GM19240 (cell line): ENCODE results near the gene DPH6.
"Not testable (repeated sequence)": the region's sequence is repeated elsewhere in the genome, so short reads cannot be mapped to it uniquely, and the experiment has no call there.

Experiments
- DNase-seq: peaks from one replicate; pipeline ENCODE4 v3.0.0; 2011; ENCODE audit warnings: low spot score; ENCODE audit not compliant: insufficient read length

DPH6 gene

DNA sequence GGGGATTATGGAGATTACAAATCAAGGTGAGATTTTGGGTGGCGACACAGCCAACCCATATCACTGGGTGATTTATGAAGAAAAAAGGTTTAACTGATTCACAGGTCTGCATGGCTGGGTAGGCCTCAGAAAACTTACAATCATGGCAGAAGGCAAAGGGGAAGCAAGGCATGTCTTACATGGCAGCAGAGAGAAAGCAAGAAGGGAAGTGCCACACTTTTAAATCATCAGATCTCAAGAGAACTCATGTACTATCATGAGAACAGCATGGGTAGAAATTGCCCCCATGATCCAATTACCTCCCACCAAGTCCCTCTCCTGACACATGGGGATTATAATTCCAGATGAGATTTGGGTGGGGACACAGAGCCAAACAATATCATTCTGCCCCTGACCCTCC is 59.7 kb downstream of the DPH6 start:
- DNase-seq: no peak

DNA sequence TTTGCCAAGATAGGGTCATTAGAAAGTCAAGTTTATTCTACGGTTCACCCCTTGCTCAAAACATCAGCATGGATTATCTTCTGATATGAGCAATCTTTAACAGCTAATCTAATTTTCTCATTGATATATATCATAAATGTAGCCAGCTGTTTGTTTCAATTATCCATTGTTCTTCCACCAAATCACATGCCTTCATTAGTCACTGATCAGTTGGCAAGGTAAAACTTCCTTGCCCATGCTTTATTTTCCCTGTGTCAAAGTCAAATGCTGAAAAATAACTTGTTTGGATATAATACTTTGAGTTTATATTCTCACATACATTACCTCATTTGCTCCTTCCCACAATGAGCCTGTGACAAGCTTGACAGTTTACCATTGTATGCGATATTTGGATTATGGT is 60.6 kb downstream of the DPH6 start:
- no peak for DNase-seq

DNA sequence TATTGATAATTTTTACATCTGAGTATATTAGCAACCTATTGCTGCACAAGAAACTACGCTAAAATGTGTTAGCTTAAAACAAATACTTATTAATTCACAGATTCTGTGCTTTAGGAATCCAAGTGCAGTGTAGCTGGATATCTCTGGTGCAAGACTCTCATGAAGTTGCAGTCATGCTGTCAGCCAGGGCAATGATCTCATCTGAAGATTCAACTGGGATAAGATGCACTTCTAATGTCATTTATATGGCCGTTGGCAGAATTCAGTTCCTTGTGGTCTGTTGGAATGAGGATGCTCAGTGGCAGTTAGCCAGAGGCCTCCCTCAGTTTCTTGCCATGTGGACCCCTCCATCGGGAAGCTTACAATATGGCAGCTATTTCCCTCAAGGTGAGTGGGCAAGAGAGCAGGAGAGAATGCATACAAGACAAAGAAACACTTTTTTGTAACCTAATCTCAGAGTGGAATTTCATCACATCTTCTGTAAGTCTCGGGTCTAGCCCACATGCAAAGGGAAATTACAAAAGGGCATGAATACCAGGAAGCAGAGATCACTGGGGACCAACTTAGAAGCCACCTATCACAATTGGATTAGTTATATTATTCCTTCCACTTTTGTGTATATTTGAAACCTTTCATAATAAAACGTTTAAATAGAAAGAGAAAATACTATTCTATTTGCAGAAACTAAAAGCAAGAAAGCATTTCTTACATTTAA is 61.6 kb downstream of the DPH6 start:
- DNase-seq: no peak

DNA sequence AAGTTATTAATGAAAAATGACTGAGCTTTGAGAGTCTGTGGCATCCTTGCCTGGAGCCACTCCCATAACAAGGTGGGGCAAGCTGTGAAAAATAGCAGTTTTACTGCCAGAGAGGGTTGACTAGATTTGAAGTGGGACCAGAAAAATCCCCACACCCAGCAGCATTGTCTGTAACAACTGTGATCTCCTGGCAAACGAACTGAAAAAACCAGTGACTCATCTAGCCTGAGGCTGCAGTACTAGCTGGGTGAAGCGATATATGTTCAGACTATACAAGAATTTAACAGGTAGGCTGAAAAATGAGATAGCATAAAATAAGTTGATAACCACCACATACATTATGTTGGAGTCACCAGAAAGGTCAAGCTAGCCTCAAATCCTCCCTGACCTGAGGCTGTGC is 64.0 kb downstream of the DPH6 start:
- DNase-seq: no peak

DNA sequence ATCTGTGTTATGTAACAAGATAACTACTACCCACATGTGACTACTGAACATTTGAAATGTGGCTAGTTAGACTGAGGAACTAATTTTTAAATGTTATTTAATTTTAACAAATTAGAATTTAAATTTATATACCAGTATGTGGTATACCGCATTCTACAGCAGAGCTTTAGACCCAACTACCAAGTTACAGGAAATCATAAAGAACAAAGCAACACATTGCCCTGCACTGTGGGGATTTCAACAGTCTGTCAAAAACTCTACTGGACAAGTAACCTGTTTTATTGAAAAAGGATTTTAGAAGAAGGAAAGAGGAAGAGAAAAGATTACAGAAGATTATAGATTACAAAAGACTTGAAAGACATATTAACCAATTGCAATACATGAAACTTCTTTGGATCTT is 64.9 kb downstream of the DPH6 start:
- DNase-seq: no peak

DNA sequence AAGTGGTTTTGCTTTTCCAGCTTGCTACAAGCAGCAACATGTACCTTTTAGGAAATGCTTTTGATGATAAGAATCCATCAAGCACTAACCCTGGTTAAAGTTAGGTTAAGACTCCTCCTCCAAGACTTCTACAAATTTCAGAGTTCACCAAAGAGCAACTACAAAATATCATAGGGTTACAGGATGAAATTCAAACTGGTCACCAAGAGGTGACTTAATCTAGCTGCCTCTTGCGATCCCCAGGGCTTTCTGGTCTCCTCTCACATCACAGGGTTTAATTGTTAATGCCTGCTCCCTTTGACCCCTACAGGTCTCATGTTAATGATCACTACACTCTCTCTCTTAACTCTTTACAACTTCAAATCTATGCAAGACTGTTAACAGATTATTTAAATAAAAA is 66.5 kb downstream of the DPH6 start:
- no peak for DNase-seq

DNA sequence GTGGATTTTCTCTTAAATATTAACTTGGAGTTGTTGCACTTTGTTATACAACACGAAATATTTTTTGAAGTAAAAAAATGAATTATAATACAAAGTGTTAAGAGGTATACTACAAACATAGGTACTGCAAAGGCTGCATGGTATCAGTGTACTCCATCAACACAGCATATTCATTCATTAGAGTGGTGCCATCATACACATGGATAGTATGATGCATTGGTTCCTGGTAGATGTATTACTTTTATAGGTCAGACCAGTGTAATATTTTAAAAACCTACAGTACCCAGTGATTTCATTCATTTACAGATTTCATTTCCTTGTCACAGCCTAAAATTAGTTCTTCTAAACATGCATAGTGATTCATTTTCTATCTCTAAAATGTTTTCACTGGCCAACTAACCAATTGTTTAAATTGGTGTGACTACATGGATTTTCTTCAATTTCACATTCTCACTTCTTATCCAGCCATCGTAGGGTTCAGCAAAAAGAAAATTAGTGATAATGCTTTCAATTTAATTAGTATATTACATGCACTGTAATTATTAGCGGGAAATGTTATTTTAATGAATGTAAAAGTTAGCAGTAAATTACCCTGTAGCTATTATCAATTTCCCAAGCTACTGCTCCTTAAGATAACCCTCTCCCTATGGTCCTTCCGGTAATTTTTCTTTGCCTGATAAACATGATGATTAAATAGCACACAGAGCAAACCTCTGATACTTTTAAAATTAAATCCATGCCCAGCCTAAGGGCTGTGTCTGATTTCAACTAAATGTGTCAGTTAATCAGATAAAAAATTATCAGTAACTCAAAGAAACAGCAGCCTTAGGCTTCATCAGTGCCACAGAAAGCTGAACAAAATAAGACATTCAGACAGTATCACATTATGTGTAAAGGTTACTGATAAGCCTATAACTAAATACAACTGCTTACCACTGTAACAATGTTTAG is 68.4 kb downstream of the DPH6 start:
- DNase-seq: no peak

DNA sequence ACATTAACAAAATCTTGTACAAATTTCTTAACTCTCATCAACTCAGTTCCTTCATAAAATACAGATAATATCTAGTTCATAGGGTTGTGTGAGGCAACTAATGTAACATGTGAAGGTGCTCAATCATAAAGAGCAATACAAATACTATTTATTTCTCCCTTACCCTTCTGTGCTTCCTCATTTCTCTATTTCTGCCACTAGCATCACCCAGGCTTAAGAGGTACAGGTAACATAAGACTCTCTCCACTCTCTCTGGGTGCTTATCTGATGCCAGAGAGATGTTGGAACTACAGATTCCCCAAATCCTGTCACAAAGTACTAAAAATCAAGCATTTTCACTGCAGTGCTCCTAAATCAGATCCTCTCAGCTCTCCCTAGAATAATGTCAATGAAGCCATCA is 74.9 kb downstream of the DPH6 start:
- DNase-seq: no peak

DNA sequence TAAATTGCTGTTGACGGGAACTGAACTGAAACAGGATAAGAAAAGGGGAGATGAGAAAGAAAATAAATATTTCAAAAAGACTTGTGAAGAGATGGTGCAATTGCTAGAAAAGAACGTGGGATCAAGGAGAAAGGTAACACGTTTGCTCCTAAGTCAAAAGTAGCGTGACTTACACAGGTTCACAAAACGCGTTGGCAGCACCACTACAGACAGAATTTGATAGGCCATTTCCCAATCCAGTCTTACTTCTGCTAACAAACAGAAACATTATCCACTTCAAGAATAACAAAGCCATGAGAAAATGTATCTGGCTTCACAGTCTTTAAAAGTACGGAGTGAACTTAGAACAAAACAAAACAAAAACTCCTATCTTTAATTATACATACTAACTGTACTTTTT is 75.5 kb downstream of the DPH6 start:
- DNase-seq: no peak

DNA sequence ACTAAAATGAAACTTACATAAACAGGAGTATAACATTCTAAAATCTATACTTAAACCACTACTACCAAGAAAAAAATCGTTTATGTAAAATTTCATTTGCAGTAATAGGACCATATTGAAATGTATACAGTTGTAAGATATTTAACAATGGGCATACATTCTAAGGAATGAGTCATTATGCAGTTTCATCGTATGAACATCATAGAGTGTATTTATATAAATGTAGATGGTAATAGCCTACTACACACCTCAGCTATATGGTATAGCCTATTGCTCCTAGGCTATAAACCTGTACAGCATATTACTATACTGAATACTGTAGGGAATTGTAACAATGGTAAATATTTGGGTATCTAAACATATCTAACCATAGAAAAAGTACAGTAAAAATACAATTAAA is 79.5 kb downstream of the DPH6 start:
- DNase-seq: no peak

DNA sequence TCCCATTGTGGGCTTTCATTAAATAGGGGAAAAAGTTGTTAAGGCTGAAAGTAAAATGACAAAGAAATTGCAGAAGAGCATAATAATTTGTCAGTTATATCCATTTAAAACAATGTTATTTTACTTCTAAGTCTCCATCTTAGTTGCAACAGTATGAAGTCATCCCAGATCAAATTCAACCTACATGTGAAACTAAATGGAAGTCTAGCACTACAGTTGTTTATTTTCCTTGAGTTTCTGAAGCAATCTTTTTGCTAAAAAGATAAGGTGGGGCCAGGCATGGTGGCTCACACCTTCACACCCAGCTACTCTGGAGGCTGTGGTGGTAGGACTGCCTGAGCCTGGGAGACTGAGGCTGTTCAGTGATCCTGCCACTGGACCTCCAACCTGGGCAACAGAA is 80.2 kb downstream of the DPH6 start:
- DNase-seq: no peak

DNA sequence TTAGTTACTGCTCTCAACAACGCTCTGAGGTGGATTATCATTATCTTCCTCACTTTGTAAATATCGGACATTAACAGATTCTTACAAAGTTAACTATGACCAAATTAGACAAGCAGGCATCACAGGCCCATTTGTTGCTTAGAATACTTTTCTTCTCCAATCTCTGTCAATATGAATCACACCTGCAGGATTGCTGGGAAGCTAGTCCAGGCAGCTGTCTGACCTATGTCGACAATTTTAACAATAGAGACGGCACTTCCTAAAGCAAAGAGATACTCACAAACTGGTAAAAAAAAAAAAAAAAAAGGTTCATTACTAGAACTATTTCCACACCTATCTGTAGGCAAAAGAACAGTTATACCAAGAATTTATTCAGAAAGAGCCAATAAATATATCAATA is 85.3 kb downstream of the DPH6 start:
- DNase-seq: no peak

DNA sequence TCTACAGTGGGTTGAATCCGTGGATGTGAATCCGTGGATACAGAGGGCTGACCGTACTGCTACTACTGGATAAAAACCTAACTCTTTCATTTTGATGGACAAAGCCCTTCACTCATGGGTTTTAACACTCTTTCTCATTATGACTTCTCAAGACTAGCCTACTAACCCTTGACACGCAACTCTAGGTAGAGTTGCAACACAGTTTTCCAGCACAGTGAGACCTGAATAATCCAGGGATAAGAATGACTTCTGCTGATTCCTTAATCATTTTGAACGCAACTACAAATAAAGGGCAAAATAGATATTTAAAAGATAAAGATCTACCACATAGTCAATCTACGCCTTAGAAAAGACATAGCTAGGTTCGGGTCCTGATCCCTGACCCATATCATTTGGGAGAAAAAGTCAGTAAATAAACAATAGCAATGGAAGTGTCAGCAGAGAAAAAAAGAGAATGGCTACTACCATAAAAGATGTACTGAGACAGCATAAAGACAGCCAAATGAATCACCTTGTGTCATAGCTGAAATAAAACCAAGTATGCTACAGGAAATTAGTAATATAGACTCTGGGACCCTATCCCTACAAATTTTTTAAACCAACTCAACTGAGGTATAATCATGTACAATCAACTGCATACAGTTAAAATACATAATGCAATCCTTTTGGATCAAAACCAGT is 87.6 kb downstream of the DPH6 start:
- no peak for DNase-seq

DNA sequence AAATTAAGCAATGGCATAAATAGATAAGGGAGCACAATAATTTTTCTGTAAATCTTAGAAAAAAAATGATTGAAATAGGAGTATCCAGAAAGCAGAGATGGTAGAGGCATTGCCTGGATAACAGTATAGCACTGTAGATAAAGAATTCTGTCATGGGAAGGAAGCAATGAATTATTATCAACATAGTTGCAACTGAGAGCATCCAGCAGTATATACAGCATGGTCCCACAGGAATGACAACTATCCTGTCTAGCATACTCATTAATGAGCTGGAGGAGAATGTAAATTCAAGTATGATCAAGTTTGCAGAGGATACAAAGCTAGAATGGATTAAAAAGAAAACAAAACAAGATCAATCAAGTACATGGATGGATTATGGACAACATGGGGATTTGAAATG is 90.8 kb downstream of the DPH6 start:
- DNase-seq: no peak

DNA sequence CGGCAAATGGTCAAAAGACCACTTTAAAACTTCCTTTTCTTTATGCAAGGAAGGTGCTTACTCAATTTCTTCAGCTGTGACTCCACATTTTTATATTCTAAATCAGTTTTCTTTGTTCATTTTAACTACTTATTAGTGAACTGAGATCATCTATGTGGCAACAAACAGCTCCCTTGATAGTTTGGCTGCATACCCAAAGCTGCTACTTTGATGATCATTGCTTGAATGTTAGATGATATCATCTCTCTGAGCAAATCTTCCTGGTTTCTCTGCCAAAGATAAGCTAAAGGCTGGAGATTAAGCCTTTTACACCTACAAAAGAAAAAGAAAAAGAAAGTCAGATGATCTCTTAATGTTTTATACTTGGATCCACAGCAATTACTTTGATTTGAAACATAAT is 95.5 kb downstream of the DPH6 start:
- DNase-seq: no peak

DNA sequence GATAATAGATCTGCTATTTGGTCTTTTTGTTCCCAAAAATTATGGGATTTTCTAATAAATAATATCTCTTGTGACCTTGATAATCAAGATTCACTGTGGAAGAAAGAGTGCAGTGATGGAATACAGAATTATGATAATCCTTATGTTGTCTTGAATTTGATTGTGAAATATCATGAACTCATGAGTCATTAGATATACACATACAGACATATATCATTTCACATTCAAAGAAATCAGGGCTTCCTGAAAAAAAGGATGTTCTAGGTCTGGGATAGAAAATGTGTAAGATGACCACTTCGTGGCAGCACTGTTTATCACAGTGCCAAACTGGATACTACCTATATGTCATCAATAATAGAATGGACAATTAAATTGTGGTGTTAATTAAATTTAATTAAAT is 97.7 kb downstream of the DPH6 start:
- DNase-seq: no peak

DNA sequence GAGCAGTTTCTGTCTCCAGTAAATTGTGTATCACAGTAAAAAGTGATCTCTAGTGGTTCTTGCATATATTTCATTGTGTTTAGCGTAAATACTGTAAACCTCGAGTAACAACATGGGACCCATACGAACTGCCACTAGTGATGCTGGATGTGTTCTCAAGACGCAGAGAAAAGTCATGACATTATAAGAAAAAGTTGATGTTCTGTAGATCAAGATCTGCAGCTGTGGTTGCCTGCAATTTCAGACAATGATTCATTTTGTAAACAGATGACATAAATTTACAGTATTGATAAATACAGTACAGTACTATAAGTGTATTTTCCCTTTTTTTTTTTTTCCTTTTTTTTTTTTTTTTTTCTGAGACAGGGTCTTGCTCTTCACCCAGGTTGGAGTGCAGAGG is 100.1 kb downstream of the DPH6 start:
- no peak for DNase-seq

DNA sequence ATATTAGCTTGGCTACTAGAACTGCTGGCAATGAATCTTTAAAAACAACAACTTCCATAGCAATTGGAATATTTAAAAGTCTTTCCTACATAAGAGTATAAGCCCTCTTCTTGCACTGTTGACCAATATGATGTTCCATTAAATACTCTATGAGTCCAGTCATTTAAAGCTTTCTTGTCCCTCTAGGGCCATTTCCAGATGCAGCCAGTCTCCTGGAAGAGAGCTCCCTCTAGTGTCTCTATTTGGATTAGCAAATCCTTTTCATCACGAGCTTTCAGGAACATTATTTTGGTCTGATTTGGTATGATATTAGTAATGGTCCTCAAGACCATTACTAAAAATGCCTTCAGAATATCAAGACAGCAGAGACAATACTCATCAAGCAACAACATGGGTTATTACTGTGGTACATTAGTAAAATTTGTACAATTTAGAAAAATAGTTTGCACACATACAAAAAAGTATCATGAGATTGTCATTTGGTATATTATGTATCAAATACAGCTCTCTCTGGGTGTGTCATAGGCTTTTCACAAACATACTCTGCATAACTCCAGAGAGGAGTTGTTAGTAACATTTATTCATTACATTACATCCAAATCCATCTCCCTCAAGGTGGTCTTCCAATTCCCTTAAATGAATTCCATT is 101.3 kb downstream of the DPH6 start:
- peak; percentile 9 for DNase-seq

DNA sequence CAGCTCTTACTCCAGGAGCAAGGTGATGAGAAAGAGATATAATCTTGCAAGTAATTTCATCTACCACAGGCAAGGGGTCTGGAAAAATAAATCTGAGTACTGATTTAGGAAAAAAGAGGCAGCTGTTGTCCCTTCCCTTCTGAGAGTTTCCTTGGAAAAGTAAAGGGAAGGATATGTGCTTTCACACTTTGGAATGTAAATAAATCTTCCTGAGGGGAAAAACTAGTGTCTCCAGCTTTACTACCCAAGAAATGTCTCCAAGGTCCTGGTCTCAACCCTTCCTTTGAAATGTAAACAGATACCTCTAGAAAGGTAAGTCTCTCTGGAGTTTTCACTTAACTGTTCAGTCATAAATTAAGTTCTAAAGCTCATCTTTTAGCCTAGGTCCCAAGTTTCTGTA is 102.6 kb downstream of the DPH6 start:
- no peak for DNase-seq

DNA sequence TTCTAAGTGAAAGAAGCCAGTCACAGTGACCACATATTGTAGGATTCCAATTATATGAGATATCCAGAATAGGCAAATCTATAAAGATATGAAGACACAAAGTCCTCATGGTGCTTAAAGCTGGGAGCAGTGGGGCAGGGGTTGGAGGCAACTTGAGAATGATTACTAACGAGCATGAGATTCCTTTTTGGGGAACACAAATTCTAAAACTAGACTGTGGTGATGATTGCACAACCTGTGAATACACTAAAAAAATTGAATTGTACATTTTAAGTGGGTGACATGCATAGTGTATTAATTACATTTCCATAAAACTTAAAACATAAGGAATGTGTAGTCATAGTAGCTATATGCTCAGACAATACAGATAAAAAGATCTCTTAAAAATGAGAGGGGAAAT is 103.2 kb downstream of the DPH6 start:
- no peak for DNase-seq

DNA sequence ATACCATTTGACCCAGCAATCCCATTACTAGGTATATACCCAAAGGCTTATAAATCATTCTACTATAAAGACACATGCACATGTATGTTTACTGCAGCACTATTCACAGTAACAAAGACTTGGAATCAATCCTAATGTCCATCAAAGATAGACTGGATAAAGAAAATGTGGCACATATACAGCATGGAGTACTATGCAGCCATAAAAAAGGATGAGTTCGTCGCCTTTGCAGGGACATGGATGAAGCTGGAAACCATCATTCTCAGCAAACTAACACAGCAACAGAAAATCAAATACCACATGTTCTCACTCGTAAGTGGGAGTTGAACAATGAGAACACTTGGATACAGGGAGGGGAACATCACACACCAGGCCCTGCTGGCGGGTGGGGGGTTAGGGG is 104.7 kb downstream of the DPH6 start:
- not testable (repeated sequence) for DNase-seq

DNA sequence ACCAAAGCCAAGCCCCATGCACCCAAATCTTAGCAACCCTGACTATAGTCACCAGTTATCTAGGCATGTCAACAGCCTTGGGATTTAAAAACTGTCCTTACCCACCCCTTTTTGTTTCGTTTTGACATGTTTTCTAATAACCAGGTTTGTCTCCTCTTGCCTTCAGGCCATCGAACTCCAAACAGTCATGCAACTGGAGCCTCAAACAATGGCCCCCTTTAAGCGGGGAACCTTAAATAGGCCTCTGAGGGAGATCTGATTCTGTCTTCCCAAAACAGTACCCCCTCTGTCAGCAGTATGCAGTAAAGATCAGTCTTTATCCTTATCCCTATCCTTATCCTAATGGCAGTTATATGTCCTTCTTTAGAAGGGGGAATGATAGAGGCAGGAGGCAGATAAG is 105.7 kb downstream of the DPH6 start:
- no peak for DNase-seq
